ENCODE measurements around the gene CC2D2A.

Gene CC2D2A

DNA sequence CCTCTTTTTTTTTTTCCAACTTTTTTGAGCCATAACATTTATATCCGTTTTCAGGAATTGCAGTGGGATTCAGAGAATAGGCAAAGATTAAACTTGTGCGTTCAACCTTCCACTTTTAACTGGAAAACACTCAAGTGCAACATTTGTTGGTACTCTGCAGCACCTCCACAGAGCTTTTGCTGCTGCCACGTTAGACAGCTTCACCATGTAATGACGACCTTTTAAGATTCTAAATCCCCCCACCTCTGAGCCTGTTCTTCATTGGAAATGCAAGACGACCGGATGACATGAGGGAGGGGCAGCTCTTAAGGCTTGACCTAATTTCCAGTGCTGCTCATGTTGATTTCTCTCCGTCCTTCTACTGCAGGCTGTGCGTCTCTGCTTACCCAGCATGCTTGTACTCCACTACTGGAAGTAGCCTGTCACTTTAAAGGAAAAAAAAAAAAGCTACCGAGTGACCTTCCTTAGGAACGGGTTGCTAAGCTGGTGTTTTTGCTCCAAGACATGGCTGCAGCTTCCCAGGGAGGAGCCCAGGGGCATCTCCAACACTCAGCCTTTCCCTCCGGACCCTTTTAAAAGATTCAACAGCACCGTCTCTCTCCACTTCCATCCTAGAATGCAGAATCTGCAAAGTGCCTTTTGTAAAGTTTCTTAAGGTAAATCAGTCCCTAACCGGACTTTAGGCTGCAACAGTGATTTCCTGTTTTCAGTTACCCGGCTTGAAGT, at the start of gene CC2D2A:
TSS of gene CC2D2A (plus strand) at position 481 of the 726 bp plus-strand sequence. CDS start 6,051 bp downstream, outside the sequence.
- no peak for FAIRE-seq

DNA sequence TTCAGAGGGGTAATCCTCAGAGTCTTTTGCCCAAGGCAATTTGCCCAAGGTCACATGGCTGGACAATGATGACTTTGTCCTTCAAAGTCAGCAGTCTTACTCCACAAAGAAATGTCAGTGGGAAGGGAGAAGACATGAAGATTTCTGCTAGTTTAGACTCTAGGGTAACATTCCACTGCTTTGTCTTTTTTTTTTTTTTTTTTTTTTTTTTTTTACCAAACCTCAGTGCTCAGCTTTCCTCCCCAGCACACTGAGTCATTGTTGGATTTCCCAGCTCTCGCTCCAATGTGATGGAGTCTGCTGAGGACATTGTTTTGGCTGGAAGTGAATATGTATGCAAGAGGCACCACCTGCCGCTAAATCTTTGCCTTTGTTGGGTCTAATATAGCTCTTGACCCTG, 49.0 kb upstream of the CC2D2A start:
- FAIRE-seq, result no peak

DNA sequence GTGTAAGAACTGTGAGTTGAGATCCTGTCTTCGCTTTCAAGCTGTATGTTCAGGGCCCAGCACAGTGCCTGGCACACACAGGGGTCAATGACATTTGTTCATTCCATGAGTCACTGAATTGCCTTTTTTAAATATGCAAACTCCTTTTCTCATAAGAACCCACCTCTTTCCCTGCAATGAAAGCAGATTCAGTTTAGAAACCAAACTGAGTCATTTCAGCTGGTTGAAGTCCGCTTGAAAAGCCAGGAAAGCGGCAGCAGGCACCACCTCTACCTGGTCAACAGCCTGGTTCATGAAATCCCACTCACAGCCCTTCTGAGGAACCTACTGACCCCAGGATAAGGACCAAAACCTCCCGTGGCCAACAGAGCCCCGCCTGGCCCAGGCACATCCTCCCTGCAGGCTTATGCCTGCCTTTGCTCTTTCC, 46.4 kb upstream of the CC2D2A start:
- FAIRE-seq, result no peak

DNA sequence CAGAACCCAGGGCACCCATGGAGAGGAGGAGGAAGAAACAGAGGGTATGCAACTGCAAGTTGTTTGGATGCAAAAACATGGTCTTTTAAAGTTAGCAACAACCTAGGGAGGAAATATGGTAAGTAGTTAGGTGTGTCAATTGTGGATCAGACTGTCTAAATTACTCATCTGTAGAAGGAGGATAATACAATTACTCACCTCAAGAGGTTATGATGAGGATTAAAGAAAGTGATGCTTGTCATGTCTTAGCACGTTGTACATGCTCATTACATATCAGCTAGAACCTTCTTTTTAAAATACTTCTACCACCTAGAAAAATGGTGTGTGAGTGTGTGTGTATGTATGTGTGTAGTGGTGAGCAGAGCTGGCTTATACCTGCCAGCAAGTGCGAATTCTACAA, 44.2 kb upstream of the CC2D2A start:
- no peak for FAIRE-seq

DNA sequence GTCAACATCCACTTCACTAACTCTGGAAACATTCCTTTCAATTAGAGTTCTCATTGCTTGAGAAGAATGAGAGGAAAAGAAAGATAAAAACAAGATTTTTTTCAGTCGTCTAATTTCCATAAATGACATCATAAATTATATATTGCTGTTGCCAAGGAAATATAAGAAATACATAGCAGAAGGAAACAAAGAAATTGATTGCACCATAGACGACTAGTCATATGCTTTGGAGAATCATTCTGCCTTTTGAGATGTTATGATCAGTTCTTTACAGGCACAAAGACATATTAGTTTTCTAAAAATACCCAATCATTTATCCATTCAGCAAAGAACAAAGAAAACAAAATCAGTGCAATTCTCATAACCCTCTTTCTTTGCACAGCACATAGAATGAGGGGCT, 42.5 kb upstream of the CC2D2A start:
- no peak for FAIRE-seq

DNA sequence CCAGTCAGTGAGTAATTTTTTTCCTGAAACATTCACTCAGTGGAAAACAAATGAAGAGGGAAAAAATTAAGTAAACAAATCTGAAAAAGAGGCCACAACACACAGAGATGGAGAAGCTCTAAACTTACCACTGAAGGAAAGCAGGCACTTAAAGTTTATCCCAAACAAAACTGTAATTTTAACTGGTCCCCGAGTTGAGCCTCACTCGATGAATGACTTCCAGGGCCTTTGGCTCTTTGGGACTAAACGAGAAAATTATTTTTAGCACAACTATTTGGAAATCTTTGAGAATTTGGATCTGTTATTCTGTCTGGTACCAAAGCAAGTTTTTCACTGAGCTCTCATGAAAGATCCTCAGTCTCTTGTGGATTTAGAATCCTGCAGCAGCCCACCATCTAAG, 42.0 kb upstream of the CC2D2A start, which contains the start of gene C1QTNF7:
TSS of gene C1QTNF7 (plus strand) at position 333 of the 400 bp plus-strand sequence. CDS start 7,711 bp downstream, outside the sequence.
- FAIRE-seq, result no peak

DNA sequence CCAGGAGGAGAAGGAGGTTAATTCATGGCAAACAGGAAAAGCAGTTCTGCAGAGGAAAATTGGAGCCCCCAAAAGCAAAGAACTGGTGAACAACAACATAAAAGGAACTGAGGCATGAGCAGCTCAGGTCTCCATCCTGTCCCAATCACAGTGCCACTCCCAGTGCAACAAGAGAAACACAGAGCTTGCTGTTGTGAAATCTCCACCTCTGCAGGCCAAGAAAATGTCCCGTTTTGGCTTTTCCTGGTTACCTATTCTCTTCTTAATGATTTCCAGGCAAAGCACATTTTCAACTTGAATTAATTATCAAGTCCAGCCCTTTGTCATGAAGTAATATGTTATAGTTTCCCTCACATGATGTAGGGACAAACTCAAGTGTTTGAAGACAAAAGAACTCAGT, 41.1 kb upstream of the CC2D2A start:
- no peak for FAIRE-seq

DNA sequence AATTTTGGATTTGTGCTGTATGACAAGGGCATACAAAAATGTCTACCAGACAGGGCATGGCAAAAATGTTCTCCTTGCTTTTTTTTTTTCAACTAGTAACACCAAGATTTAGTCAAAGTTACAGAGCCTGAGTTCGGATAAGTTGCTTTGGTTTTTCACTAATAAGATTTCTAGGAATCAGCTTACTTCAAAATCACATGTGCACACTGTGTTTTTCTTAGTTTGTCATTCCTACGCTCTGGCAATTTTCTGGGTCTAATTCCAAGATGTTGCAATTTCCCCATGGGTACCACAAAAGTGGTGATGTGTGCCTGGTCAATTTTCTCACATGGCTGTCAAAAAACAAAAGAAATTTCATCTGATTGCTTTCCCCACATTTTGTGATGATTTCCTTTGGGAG, 35.6 kb upstream of the CC2D2A start:
- no peak for FAIRE-seq

DNA sequence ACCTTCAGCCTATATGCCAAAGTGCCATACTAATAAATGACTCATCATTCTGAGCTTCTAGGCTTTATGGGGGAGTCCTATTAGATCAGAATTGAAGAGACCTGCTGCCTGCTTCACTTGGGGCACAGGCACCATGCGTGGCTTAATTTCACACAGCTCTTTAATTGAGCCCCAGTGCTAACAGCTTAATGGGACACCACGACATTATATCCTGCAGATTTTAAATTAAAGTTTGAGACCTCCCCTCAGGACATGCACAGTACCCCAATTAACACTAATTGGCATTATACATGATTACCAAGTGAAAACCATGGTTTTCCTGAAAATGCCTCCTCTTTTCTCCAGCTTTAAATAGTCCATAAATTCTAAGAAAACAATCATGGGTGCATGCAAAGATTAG, 35.0 kb upstream of the CC2D2A start:
- FAIRE-seq, result no peak

DNA sequence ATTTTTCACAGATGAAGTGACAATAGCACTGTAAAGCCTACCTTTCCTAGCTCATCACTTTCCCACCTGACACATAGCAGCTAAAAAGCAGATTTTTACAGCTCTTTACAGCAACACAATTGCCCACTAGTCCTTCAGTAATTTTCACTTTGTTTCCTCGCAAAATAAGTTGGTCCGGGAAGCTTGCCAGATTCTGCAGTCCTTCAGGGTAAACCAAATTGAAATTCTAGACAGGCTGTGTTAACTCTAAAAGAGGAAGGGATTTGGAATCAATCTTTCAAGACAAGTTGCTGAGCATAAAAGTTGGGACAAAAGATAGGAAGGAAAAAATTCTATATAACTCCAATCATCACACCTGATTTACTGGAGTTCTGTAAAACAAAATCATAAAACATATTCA, 33.2 kb upstream of the CC2D2A start:
- FAIRE-seq, result no peak

DNA sequence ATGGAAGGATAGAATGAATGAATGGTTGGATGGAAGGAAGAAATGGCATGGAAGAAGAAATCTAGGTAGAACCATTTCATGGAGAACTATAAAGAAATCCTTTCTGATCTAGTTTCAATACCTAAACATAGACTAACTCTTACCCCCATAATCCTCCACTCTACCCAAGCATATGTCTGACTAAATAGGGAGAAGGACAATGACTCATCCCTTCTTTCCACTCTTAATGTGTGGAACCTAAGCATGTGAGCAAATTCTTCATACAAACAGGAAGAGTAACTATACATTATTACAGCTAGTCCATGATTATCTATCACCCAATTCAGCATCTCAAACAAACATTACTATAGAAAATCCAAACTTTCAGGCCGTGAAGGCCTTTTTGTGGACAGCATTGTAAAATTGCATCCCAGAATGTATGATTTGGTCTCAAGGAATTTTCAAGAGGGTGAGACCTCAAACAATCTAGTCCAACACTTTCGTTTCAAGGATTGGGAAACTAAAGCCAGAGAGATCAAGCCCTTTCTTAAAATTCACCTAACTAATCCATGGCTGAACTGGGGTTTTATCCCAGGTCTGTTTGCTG, 30.6 kb upstream of the CC2D2A start:
- FAIRE-seq, result no peak

DNA sequence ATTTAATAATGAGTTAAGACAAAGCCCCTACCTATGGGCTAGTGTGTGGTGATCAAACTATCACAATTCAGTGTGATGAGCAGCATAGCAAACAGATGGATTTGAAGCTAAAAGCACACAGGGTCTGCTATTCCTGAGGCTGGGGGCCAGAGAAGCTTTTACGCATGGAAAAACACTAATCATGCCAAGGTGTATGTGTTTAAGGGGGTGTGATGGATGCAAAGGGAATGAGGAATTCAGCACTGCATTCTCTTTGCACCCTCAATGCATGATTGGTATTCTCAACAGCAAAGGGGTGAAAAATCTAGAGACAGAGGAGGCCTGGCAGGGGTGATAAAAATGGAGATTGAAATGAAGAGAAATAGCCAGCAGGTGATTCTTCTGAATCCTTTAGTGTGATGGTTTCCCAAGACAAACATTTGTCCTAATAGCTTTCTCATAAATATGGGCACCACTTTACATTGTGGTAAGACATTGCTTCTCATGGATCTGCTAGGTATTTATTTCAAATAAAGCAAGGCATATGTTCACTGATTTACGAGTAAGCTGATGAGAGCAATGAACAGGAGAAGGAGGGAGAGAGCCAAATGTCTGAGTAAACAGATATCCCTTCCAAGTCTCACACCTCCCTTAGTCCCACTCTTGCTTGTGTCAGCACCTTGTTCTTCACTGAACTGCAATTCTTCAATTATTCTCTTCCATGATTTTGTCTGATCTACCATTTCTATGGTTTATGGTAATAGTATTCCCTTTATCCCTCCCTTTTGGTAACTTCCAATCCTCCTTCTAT, 26.1 kb upstream of the CC2D2A start:
- FAIRE-seq, result no peak

DNA sequence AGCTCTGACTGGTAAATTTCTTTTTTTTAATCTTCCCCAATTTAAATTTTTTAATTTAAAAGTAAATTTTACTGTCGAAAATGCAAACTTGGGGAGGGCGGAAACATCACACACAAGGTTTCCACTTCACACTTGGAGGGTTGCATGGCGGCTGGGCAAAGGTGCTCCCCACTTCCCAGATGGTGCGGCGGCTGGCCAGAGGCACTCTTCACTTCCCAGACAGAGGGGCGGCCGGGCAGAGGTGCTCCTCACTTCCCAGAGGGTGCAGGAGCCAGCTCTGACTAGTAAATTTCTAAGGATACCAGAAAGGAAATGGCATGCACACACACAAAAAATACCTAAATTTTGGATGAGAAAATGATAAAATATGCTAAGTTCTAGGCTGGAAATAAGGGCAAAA, 25.4 kb upstream of the CC2D2A start:
- no peak for FAIRE-seq

DNA sequence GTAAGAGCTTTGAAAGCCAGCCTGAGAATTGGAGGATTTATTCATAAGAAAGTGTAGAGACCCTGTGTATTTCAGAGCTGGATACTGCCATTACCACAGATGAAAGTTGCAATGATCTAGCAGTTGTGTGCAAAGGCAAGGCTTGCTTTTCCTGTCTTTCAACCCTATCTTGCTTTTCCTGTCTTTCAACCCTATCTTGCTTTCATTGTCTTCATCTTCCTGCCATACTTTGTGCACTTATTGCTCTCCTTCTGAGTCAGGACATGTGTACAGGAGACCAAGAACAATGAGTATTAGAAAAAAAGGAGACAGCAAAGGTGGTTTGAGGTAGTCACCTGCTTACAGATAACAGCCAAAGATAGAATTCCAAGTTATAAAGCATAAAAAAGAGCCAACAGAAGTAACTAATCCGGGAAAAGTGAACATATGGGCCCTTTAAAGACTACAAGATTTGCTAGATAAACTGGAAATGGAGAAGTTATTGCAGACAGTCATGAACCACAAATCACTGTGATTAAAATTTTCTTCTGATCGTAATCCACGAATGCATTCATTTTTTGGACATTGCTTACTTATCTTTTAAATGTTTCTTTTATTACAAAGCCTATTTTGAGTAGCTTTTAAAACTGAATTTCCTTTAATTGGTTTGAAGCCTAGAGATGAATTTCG, 24.7 kb upstream of the CC2D2A start:
- FAIRE-seq, result no peak

DNA sequence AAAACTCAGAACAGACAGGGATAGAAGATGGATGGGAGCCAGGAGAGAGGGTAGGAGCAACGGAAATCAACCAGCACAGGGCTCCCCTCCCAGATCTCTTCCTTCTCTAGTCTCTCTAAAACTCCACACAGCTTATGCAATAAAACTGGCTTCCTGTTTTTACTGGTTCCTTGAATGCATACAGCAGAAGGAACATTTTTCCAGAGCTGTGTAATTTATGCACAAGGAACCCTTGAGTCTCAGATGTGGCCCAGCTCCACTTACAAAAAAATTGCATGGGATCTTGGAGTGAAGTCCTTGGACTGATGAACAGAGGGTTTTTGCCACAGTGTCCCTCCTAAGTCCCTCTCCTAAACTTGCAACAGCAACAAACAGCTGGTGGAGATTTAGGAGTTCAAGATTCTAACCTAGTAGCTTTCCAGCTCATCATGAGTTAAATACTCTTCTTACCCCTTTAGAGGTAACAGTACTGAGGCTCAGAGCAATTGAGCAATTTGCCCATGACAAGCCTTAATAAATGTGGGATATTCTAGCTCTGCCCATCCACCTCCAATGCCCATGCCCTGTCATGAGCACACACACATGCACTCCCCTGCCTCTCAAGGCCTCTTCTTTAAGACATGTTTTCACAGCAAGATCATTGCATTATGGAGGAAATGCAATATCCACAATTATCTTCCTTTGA, 18.4 kb upstream of the CC2D2A start:
- no peak for FAIRE-seq

DNA sequence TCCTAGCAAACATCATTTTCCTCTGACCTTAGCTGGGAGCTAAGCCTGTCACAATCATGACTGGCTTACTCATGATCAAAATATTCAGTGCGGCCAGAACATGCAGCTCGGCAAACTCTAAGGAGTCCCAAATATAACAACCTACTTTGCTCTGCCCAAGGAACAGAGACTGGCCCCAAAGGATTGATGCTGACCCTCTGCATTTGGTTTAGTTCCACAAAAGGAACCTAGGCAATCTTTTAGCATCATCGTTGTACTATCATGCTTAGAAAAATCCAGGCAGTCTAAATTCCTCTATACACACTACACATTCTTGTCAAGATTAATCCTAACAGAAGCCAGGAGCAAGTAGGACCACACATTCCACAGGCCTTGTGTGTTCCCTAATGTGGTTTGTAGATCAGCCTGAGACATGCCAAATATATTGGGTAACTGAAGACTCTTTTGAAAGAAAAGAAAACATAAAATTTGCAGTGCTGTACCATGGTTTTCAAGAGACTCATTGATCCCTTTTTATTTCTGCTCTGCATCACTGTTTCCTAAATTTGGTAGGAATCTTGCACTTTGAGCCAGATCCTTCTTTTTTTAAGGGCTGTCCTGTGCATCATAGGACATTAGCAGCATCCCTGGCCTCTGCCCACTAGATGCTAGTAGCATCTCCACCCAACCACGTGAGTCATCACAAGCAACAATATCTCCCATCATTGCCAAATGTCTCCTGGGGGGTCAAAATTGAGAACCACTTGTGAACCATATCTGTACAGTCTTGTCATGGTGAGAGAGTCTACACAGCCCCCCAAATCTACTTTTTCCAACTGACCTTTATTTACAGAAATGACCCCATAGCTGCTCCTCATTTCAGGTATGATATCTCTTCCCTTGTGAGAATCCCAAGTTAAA, 17.6 kb upstream of the CC2D2A start:
- FAIRE-seq, result no peak

DNA sequence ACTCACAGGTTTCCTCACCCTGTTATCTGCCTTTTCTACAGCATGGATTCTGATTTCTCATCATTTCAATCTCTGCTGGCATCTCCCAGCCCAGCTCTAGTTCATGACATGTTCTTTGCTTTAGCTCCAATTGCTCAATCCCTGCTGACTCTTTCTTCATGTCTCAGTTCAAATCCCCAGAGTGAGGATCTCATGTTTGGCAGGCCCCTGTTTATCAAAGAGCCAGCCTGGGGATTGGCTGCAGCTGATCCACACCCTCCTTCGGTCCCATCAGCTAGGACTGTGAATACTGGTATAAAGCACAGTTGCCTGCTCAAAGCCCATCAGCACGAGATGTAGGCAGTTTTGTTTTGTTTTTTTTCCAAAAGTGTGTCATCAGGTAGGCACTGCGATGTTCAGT, 14.4 kb upstream of the CC2D2A start:
- FAIRE-seq, result no peak

DNA sequence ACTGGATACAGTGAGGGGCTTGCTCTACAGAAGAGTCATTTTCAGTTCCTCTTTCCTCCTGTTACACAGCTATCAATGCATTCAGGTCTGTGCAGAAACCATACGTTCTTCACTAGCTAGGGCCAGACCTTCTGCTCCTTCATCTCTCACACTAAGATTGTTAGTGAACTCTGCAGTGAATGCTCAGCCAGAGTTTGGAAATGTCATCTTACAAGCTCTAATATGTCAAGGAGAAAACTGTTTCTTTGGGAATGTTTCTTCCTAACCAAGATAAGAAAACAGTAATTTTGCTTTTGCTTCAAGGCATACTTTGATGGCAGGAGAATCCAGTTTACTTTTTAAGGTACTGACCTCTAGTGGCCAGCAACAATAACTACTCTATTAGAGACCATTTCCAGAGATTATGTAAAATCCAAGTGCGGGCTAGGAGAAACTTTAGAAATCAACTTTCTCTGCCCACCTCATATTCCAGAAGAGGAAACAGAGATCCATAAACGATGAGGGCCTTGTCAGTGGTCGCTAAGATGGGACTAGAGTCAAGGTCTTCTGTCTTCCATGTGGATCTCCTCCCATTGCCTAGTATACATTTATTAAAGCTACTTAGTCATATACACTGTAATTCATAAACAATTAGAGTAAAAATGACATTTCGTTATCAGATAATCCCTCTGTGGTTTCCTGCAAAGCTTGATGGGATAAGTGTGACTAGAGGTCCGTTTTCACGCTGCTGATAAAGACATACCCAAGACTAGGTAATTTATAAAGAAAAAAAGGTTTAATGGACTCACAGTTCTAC, 12.1 kb upstream of the CC2D2A start:
- peak; percentile 95 for FAIRE-seq

DNA sequence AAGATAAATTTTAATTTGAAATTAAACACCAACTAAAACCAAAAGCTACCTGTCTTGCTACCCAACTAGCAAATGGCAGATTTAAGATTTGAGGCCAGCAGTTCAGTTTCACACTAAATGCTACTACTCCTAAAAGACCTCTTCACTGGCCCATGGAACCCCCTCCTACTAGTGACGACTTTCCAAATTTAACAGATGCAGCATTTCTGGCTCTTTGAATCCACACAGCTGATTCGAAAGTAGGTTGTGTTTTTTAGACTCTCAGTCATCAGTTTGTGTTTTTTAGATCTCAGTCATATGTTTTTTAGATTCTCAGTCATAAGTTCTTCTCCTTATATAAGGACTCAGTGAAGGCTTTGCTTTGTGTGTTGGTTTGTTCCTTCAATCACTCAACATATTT, 11.1 kb upstream of the CC2D2A start:
- FAIRE-seq, result no peak

DNA sequence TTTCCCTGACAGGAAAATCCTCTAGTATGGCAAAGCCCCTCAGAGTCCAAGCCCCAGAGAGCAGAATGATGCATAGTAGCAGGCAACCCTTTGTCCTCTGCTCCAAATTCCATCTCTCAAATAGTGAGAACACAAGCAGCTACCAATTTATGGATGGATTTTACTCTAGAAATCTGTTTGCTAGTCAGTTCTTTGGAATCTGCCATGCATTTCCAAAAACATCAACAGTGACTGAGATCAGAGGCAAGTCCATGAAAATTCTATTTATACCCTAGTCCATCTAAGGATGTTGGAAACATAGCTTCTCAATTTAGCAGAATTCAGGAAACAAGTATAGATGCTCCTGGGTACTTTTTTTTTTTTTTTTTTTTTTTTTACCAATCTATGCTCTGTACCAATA, 10.0 kb upstream of the CC2D2A start:
- no peak for FAIRE-seq

DNA sequence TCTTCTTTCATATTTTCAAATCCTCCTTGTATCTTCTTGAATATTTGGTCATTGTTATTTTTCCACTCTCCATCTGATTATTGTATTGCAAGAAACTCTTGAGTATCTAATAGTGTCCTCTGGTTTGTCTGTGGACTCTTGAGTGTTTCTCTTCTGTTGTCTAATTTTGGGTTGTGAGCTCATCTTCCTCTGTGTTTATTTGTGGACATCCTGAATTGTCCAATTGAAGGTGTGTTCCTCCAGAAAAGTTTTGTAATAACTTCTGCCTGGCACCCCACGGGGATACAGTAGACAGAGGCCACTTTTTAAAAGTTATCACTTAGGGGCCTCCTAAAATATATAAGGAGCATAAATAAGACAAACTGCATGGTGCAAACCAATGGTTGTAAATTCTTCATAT, 3.1 kb upstream of the CC2D2A start:
- no peak for FAIRE-seq
